B cell (primary cell): ENCODE measurements around the gene LRBA. TPM values are rescaled to one million over a fixed set of nuclear protein-coding genes. Genes with fewer than 3 reads are reported as not detected.

Experiments used
- ATAC-seq: fragments of 200-7000 bp; cut with Tn5 transposase; one replicate; pipeline ENCODE4 v1.10.0; 2021; ENCODE audit warnings: low read depth, mild to moderate bottlenecking, moderate number of reproducible peaks, moderate library complexity
- CTCF ChIA-PET: fragments of 350-600 bp; sonication (Branson Sonifier 250); formaldehyde crosslinking; loops from one replicate; lab custom pipeline; 2021; ENCODE audit warnings: antibody characterized with exemption, inconsistent platforms; lab: Charles Lee
- POLR2A ChIA-PET: fragments of 350-600 bp; sonication (Branson Sonifier 250); formaldehyde crosslinking; loops from one replicate; lab custom pipeline; 2021; ENCODE audit warnings: antibody characterized with exemption; lab: Charles Lee
- DNase-seq: peaks from one replicate; pipeline ENCODE4 v3.0.0; 2013
- H2AFZ ChIP-seq: 2 replicates; pipeline ENCODE4 v1.6.1; 2012; ENCODE audit warnings: mild to moderate bottlenecking, low read depth, low read length; ENCODE audit not compliant: insufficient read depth, poor library complexity, severe bottlenecking
- H3K27ac ChIP-seq, 2 donors: 1 replicate in 1 of 2; 2 replicates in 1 of 2; pipeline ENCODE4 v1.5.1; 2012 to 2013; ENCODE audit warnings: low read length in 2 of 2, mild to moderate bottlenecking in 2 of 2, moderate library complexity in 1 of 2
- H3K27me3 ChIP-seq, 4 experiments: fragments of 200-600 bp in 1 of 4; sonication (generic) in 1 of 4; replicated peaks in 1 of 4; 1 replicate in 2 of 4; 2 replicates in 2 of 4; pipeline versions ENCODE4 v1.6.1 to v1.7.0; 2013 to 2016; ENCODE audit warnings: low read length in 3 of 4, mild to moderate bottlenecking in 2 of 4, mixed read lengths in 1 of 4, moderate library complexity in 1 of 4; ENCODE audit not compliant: insufficient read depth in 4 of 4, control insufficient read depth in 3 of 4; ENCODE audit errors: control extremely low read depth in 1 of 4
- H3K36me3 ChIP-seq, 2 experiments: replicated peaks in 1 of 2; 1 replicate in 1 of 2; 2 replicates in 1 of 2; pipeline versions ENCODE4 v1.6.1 to v1.7.1; 2013; ENCODE audit warnings: low read length in 1 of 2; ENCODE audit not compliant: insufficient read depth in 2 of 2, control insufficient read depth in 1 of 2; ENCODE audit errors: control extremely low read depth in 1 of 2, extremely low read depth in 1 of 2
- H3K4me1 ChIP-seq, 2 donors: fragments of 200-600 bp in 1 of 2; sonication (generic) in 1 of 2; 1 replicate in 1 of 2; 2 replicates in 1 of 2; pipeline versions ENCODE4 v1.5.1 to v1.6.1; 2013 to 2017; ENCODE audit warnings: low read length in 2 of 2; ENCODE audit not compliant: control insufficient read depth in 2 of 2, insufficient read depth in 2 of 2
- H3K4me2 ChIP-seq: replicated peaks from 2 replicates; pipeline ENCODE3; 2012; ENCODE audit warnings: mild to moderate bottlenecking, low read depth, low read length; ENCODE audit not compliant: poor library complexity, severe bottlenecking
- H3K4me3 ChIP-seq, 5 experiments: fragments of 200-600 bp in 1 of 5; sonication (generic) in 1 of 5; 1 replicate in 3 of 5; 2 replicates in 2 of 5; pipeline versions ENCODE4 v1.5.1 to v1.7.0; 2011 to 2016; ENCODE audit warnings: low read length in 4 of 5, mild to moderate bottlenecking in 4 of 5, low read depth in 2 of 5, control low read depth in 1 of 5, moderate library complexity in 1 of 5; ENCODE audit not compliant: insufficient read depth in 1 of 5; ENCODE audit errors: control extremely low read depth in 1 of 5, extremely low read depth in 1 of 5
- H3K79me2 ChIP-seq: fragments of 200-600 bp; sonication (generic); one replicate; pipeline ENCODE4 v1.6.0; 2016; ENCODE audit warnings: low read length; ENCODE audit not compliant: control insufficient read depth, insufficient read depth
- H3K9ac ChIP-seq: fragments of 200-600 bp; sonication (generic); 2 replicates; pipeline ENCODE4 v1.6.1; 2017; ENCODE audit warnings: mild to moderate bottlenecking, low read length, moderate library complexity
- H3K9me3 ChIP-seq, 3 donors: one replicate each; pipeline versions ENCODE4 v1.6.1 to v1.7.1; 2013; ENCODE audit warnings: low read length in 2 of 3; ENCODE audit not compliant: control insufficient read depth in 2 of 3, insufficient read depth in 1 of 3; ENCODE audit errors: control extremely low read depth in 1 of 3
- H4K20me1 ChIP-seq: 2 replicates; pipeline ENCODE4 v1.6.0; 2012; ENCODE audit warnings: mild to moderate bottlenecking, low read length; ENCODE audit not compliant: insufficient read depth, control insufficient read depth, poor library complexity, severe bottlenecking
- H3K27ac Mint-ChIP-seq: one replicate; pipeline ENCODE4 v1.8.0; 2021; ENCODE audit warnings: mixed read lengths
- H3K27me3 Mint-ChIP-seq: one replicate; pipeline ENCODE4 v1.8.0; 2021; ENCODE audit warnings: mixed read lengths
- H3K4me1 Mint-ChIP-seq: one replicate; pipeline ENCODE4 v1.8.0; 2021; ENCODE audit warnings: mixed read lengths
- H3K4me3 Mint-ChIP-seq: one replicate; pipeline ENCODE4 v1.8.0; 2021; ENCODE audit warnings: mixed read lengths
- H3K9me3 Mint-ChIP-seq: one replicate; pipeline ENCODE4 v1.8.0; 2022; ENCODE audit warnings: mixed read lengths; ENCODE audit not compliant: insufficient read depth
- EZH2 ChIP-seq: IDR thresholded peaks from 2 replicates; pipeline ENCODE4 v1.6.1; 2012; ENCODE audit warnings: borderline replicate concordance, low read depth, mild to moderate bottlenecking, moderate library complexity, low read length; ENCODE audit not compliant: insufficient read depth, poor library complexity, severe bottlenecking
- WGBS: methylation state at CpG from one replicate; pipeline ENCODE4 v1.1.5; 2013; ENCODE audit warnings: missing lambda C conversion rate; ENCODE audit not compliant: insufficient coverage; 5-methylcytosine and 5-hydroxymethylcytosine counted together
- intact Hi-C: fragments of 100-400 bp; cut with micrococcal nuclease; formaldehyde crosslinking; loops from one replicate; pipeline ENCODE4 v1.10.0; 2022
- polyA plus RNA-seq: library from polyadenylated mRNA; depleted of rRNA; stranded (reverse); fragments of >200 nt; gene quantifications from 2 replicates; pipeline ENCODE4 v1.2.3, GENCODE V29; 2012
- total RNA-seq, 2 donors: library from RNA; stranded (reverse); fragments of 120-200 nt in 1 of 2; gene quantifications; 1 replicate in 1 of 2; 2 replicates in 1 of 2; pipeline versions ENCODE4 v1.2.3 to v1.2.4, GENCODE V29; 2013 to 2022
- TF ChIP-seq, protein P1 (sequence below): fragments of 200-600 bp; IDR thresholded peaks from one replicate; pipeline ENCODE4 v1.8.0; 2022; ENCODE audit warnings: antibody characterized with exemption, mild to moderate bottlenecking

The LRBA gene
- total and polyA plus RNA-seq, 2 donors (not counting 1 experiment from before 2014, with no cell fraction given), result 17.5 to 86.7 TPM

DNA sequence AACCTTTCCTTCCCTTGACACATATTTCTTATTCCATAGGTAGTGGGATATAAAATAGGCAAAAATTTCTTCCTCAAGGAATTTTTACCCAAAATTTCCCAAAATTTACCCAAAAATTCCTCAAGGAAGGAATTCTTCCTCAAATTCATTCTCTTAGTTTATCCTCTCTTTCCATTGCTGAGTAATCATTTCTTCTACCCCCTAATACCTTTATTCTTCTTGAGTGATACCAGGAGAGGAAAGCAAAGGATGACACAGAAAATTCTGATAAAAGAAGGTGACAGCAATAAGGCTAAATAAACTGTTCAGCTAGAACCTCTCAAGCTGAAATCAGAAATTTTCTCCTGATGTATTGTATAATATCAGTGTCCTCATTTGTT lies 624.6 kb downstream of the LRBA start:
- peaks cover 4% of the 10 kb centered on the region for H3K4me1 Mint-ChIP-seq
- no peak overlapping the region for H3K4me3 ChIP-seq
- ChIA-PET CTCF (no interaction called here), POLR2A (no interaction called here)
- TF ChIP-seq, protein P1, sequence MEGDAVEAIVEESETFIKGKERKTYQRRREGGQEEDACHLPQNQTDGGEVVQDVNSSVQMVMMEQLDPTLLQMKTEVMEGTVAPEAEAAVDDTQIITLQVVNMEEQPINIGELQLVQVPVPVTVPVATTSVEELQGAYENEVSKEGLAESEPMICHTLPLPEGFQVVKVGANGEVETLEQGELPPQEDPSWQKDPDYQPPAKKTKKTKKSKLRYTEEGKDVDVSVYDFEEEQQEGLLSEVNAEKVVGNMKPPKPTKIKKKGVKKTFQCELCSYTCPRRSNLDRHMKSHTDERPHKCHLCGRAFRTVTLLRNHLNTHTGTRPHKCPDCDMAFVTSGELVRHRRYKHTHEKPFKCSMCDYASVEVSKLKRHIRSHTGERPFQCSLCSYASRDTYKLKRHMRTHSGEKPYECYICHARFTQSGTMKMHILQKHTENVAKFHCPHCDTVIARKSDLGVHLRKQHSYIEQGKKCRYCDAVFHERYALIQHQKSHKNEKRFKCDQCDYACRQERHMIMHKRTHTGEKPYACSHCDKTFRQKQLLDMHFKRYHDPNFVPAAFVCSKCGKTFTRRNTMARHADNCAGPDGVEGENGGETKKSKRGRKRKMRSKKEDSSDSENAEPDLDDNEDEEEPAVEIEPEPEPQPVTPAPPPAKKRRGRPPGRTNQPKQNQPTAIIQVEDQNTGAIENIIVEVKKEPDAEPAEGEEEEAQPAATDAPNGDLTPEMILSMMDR, result no peak
- TF ChIP-seq EZH2, result no peak
- H3K36me3 ChIP-seq, result no peaks in the 10 kb centered on the region
- H3K27ac ChIP-seq, result no peak overlapping the region
- DNase-seq, result no peak
- no peaks in the 10 kb centered on the region for H4K20me1 ChIP-seq
- ATAC-seq, result no peak
- intact Hi-C loops, result no loop called here
- H3K27ac Mint-ChIP-seq, result no peak overlapping the region
- no peaks in the 10 kb centered on the region for H3K27me3 ChIP-seq
- no peak overlapping the region for H3K4me3 Mint-ChIP-seq
- peaks cover 2 to 6% (median 4%) of the 10 kb centered on the region in 3 donors for H3K9me3 ChIP-seq
- no peak overlapping the region for H3K9ac ChIP-seq
- H3K4me2 ChIP-seq, result no peak overlapping the region
- no peak overlapping the region for H2AFZ ChIP-seq
- no peaks in the 10 kb centered on the region for H3K79me2 ChIP-seq
- H3K27me3 Mint-ChIP-seq, result no peaks in the 10 kb centered on the region
- H3K9me3 Mint-ChIP-seq, result no peaks in the 10 kb centered on the region
- H3K4me1 ChIP-seq, result no peaks in the 10 kb centered on the region

DNA sequence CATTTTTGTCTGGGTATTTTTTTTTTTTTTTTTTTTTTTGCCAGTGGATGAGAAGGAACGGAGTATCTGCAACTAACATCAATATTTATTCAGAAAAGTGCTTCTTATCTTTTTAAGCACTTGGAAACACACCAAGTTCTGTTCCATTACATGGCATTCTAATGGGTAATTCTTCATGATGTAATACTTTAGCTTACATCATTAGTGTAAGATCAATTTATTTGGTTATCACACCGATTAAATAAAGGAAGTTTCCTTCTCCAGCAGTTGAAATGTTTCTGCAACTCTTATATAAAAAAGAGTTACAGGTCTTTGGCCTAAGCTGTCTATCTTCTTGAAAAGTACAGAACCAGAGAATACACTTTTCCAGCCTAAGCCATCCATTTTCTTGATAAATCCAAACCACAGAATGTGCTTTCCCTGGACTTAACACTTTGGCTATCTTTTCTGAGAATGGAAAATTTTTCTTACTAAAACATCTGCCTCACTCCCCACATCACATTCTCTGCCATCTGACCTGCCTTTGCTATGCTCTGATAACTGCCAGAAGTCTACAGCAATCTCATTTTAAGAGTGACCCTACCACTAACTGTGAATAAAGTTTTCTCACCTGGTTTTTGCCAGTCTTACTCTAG lies 625.1 kb downstream of the LRBA start:
- H3K4me1 ChIP-seq, result no peaks in the 10 kb centered on the region
- ChIA-PET POLR2A (no interaction called here), CTCF (no interaction called here)
- H3K79me2 ChIP-seq, result no peaks in the 10 kb centered on the region
- no peak for DNase-seq
- no CpG with 5 or more reads among the region's 2 CpGs for WGBS
- H3K4me2 ChIP-seq, result no peak overlapping the region
- Mint-ChIP-seq H3K4me1 (peaks cover 4% of the 10 kb centered on the region), H3K27ac (no peak overlapping the region), H3K27me3 (no peaks in the 10 kb centered on the region), H3K9me3 (no peaks in the 10 kb centered on the region), H3K4me3 (no peak overlapping the region)
- intact Hi-C loops, result no loop called here
- no peak overlapping the region for H3K9ac ChIP-seq
- no peaks in the 10 kb centered on the region for H3K36me3 ChIP-seq
- H2AFZ ChIP-seq, result no peak overlapping the region
- no peak overlapping the region for H3K27ac ChIP-seq
- ATAC-seq, result no peak
- H3K27me3 ChIP-seq, result no peaks in the 10 kb centered on the region
- TF ChIP-seq, protein P1, result no peak
- no peak for TF ChIP-seq EZH2
- no peak overlapping the region for H3K4me3 ChIP-seq
- no peaks in the 10 kb centered on the region for H4K20me1 ChIP-seq
- H3K9me3 ChIP-seq, result peaks cover 2 to 6% (median 4%) of the 10 kb centered on the region in 3 donors
